ENCODE results near the gene ATG5.
"Not testable (repeated sequence)": the region's sequence is repeated elsewhere in the genome, so short reads cannot be mapped to it uniquely, and the experiment has no call there.

The ATG5 gene

GRCh38 chr6:106155219-106155830, 170.2 kb downstream of the ATG5 start:
- DNase-seq (ENCODE audit: low spot score): no peak

- DNase-seq (ENCODE audit: low spot score): no peak
These were observed 171.2 kb downstream of the ATG5 start for GRCh38 chr6:106154326-106154725.

GRCh38 chr6:106152952-106153351, 172.6 kb downstream of the ATG5 start:
- DNase-seq (ENCODE audit: low spot score): no peak

- DNase-seq (ENCODE audit: low spot score): not testable (repeated sequence)
These were observed 173.1 kb downstream of the ATG5 start for GRCh38 chr6:106152476-106152875.

- DNase-seq (ENCODE audit: low spot score): no peak
These were observed 176.0 kb downstream of the ATG5 start for GRCh38 chr6:106149472-106150069.

- DNase-seq (ENCODE audit: low spot score): no peak
These were observed 178.1 kb downstream of the ATG5 start for GRCh38 chr6:106147476-106147875.

- no peak for DNase-seq (ENCODE audit: low spot score)
These were observed 178.7 kb downstream of the ATG5 start for GRCh38 chr6:106146852-106147351.

- DNase-seq (ENCODE audit: low spot score): no peak
These were observed 179.8 kb downstream of the ATG5 start for GRCh38 chr6:106145741-106146227.

GRCh38 chr6:106145144-106145543, 180.4 kb downstream of the ATG5 start:
- no peak for DNase-seq (ENCODE audit: low spot score)

GRCh38 chr6:106143665-106144064, 181.9 kb downstream of the ATG5 start:
- no peak for DNase-seq (ENCODE audit: low spot score)

- DNase-seq (ENCODE audit: low spot score): no peak
These were observed 182.6 kb downstream of the ATG5 start for GRCh38 chr6:106142876-106143431.

- no peak for DNase-seq (ENCODE audit: low spot score)
These were observed 183.9 kb downstream of the ATG5 start for GRCh38 chr6:106141441-106142237.

GRCh38 chr6:106138151-106138550, 187.4 kb downstream of the ATG5 start:
- DNase-seq (ENCODE audit: low spot score): no peak

- DNase-seq (ENCODE audit: low spot score): no peak
These were observed 188.7 kb downstream of the ATG5 start for GRCh38 chr6:106136845-106137244.

GRCh38 chr6:106135911-106136571, 189.5 kb downstream of the ATG5 start:
- DNase-seq (ENCODE audit: low spot score): no peak

- DNase-seq (ENCODE audit: low spot score): no peak
These were observed 190.5 kb downstream of the ATG5 start for GRCh38 chr6:106134906-106135634.
